Stimulated activated CD4-positive, alpha-beta T cell treated with anti-CD3 and anti-CD28 coated beads, Interleukin-1b, Interleukin-23, amount 100 ng/mL, for 4 hours (primary cell): ENCODE results near the gene TMEM207.

Source experiments
- DNase-seq, 2 donors: peaks; one replicate each; pipeline ENCODE4 v3.0.0-alpha.2; 2020; ENCODE audit warnings: low read depth in 2 of 2

Gene TMEM207

GRCh38 chr3:190385731-190386688 is 63.7 kb downstream of the TMEM207 start:
- no peak for DNase-seq

GRCh38 chr3:190384309-190384756 is 65.4 kb downstream of the TMEM207 start:
- no peak for DNase-seq

- no peak for DNase-seq
Measured at GRCh38 chr3:190382082-190382481, 67.6 kb downstream of the TMEM207 start.

GRCh38 chr3:190381441-190381840 is 68.3 kb downstream of the TMEM207 start:
- DNase-seq = no peak

- no peak for DNase-seq
Measured at GRCh38 chr3:190380184-190380583, 69.5 kb downstream of the TMEM207 start.
